Measurements from ENCODE around the gene HORMAD1. TPM values are rescaled to one million over a fixed set of nuclear protein-coding genes. Genes with fewer than 3 reads are reported as not detected.

HORMAD1 gene
- total and polyA plus RNA-seq, 2 donors (not counting 3 experiments of a cell fraction or from before 2014, with no cell fraction given): not detected

DNA sequence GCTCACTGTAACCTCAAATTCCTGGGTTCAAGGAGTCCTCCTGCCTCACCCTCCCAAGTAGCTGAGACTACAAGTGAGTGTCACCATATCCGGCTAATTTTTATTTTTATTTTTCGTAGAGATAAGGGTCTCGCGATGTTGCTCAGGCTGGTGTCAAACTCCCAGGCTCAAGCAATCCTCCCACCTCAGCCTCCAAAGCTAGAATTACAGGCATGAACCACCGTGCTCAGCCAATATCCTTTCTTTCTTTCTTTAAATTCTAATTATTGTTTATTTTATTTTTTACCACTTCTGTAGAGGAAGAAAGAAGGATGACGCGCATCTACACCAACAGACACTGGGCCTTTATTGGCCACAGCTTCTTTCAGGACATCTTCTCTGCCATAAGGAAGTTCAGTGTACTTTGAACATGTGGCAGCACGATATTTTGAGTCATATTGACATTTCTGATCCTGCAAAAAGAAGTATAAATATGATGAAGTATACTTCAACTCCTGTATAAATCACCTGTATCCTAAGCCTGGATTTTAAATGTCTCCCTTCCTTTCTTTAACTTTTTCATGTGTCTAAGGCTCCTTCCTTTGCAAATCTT is 29.1 kb upstream of the HORMAD1 start:
- intact Hi-C loops (cut with micrococcal nuclease) (loop anchor here (2.0 kb wide), 1 partner anchor 15 kb away; the partner anchor contains the start of gene CTSS), dilution Hi-C loops (cut with MboI; ENCODE audit: extremely low pct_ligation_motif_present, low sequenced_read_pairs) (no loop called here)
- H3K27me3 ChIP-seq (ENCODE audit: control insufficient read depth in 2 of 2, insufficient read depth in 2 of 2, low read length in 2 of 2): no peaks in the 10 kb centered on the region
- no peak for DNase-seq (ENCODE audit: low read depth, low spot score)
- no peaks in the 10 kb centered on the region for H3K9me1 ChIP-seq (replicated peaks; ENCODE audit: control insufficient read depth, extremely low read depth, insufficient read depth, low read length)
- H3K79me2 ChIP-seq (ENCODE audit: control insufficient read depth, insufficient read depth, low read length): no peaks in the 10 kb centered on the region
- H3K4me1 ChIP-seq (ENCODE audit: control insufficient read depth, extremely low read depth, insufficient read depth, low read length): no peaks in the 10 kb centered on the region
- no peaks in the 10 kb centered on the region for H3K36me3 ChIP-seq (ENCODE audit: control insufficient read depth in 2 of 2, extremely low read depth in 1 of 2, insufficient read depth in 2 of 2, low read length in 2 of 2)
- no peak for TF ChIP-seq JUN (IDR thresholded peaks at IDR 0.05; ENCODE audit: borderline replicate concordance, insufficient read depth, insufficient read length, low read depth)
- TF ChIP-seq MYC (IDR thresholded peaks at IDR 0.05; ENCODE audit: low read depth, low read length): no peak
- TF ChIP-seq, protein P1, sequence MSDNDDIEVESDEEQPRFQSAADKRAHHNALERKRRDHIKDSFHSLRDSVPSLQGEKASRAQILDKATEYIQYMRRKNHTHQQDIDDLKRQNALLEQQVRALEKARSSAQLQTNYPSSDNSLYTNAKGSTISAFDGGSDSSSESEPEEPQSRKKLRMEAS (IDR thresholded peaks at IDR 0.05; ENCODE audit: insufficient read depth, insufficient read length): no peak
- TF ChIP-seq, protein P2, sequence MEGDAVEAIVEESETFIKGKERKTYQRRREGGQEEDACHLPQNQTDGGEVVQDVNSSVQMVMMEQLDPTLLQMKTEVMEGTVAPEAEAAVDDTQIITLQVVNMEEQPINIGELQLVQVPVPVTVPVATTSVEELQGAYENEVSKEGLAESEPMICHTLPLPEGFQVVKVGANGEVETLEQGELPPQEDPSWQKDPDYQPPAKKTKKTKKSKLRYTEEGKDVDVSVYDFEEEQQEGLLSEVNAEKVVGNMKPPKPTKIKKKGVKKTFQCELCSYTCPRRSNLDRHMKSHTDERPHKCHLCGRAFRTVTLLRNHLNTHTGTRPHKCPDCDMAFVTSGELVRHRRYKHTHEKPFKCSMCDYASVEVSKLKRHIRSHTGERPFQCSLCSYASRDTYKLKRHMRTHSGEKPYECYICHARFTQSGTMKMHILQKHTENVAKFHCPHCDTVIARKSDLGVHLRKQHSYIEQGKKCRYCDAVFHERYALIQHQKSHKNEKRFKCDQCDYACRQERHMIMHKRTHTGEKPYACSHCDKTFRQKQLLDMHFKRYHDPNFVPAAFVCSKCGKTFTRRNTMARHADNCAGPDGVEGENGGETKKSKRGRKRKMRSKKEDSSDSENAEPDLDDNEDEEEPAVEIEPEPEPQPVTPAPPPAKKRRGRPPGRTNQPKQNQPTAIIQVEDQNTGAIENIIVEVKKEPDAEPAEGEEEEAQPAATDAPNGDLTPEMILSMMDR (IDR thresholded peaks at IDR 0.05; ENCODE audit: extremely low read depth in 1 of 2, insufficient read depth in 1 of 2, low read depth in 1 of 2, low read length in 2 of 2): no peak
- no peak for TF ChIP-seq FOS (IDR thresholded peaks at IDR 0.05; ENCODE audit: borderline replicate concordance, insufficient read depth, low read length)
- no peak for TF ChIP-seq POLR2AphosphoS5 (IDR thresholded peaks at IDR 0.05; ENCODE audit: insufficient read depth, low read depth, low read length)
- BruUV-seq (replicated peaks): no TSS peak
- no peak overlapping the region for H3K4me3 ChIP-seq (replicated peaks in 1 of 3; ENCODE audit: insufficient read depth in 1 of 3, low read depth in 1 of 3, low read length in 3 of 3)
- H4K20me1 ChIP-seq (replicated peaks; ENCODE audit: control insufficient read depth, extremely low read depth, insufficient read depth, low read length): no peaks in the 10 kb centered on the region
- FAIRE-seq: no peak
- POLR2A ChIA-PET: no interaction called here
- H3K4me2 ChIP-seq (ENCODE audit: insufficient read depth, low read length): no peak overlapping the region
- H3K27ac ChIP-seq (ENCODE audit: insufficient read depth, low read depth, low read length): no peak overlapping the region
- no peak overlapping the region for H2AFZ ChIP-seq (ENCODE audit: low read depth, low read length)
- CTCF ChIA-PET: interaction anchor here (1.2 to 3.3 kb wide), 3 partner anchors 10 to 64 kb away, joined by 3 to 8 read pairs (median 5); no protein-coding TSS in a partner anchor
- H3K9me3 ChIP-seq (replicated peaks; ENCODE audit: control insufficient read depth, insufficient read depth, low read length): no peaks in the 10 kb centered on the region
- H3K9ac ChIP-seq (replicated peaks; ENCODE audit: extremely low read depth, insufficient read depth, low read length): no peak overlapping the region

All from endothelial cell of umbilical vein (primary cell).